ENCODE data around the gene RSPO4. TPM values are rescaled to one million over a fixed set of nuclear protein-coding genes. Genes with fewer than 3 reads are reported as not detected.

Gene RSPO4
- total RNA-seq, 2 donors from 2014 or later = not detected

DNA sequence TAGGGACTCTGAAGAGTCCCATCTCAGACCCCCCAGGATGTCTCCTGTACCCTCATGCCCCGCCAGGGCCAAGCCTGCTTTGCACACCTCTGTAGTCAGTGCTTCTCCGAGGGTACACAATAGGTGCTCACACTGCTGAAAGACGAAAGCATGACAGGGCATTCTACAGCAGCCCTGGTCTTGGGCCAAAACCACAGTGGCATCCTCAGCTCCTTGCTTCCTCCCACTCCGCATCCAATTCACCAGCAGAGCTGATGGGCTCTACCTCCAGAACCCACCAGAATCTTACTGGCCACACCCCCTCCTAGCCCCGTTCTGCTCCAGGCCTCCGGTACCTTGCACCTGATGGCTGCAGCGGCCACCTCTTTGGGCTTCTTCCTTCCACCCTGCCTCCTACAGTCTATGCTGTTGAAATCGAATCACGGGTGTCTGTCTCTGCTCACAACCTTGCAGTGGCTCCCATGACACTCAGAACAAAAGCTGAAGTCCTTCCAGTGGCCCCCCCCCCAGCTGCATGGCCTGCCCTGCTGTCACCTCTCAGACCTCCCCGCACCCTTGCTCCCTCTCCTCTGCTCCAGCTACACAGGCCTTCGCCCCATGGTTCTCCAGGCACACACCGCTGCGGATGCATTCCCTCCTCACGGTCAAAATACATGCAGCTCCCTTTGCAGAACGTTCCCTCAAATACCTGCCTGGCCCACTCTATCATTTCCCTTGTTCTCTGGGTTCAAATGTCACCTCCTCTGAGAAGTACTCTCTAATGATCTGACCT, 87.2 kb downstream of the RSPO4 start:
- Mint-ChIP-seq H3K36me3 (ENCODE audit: low read depth) (no peaks in the 10 kb centered on the region), H3K4me1 (peaks cover 10% of the 10 kb centered on the region), H3K27ac (no peak overlapping the region), H3K4me3 (no peak overlapping the region), H3K27me3 (peaks cover 64% of the 10 kb centered on the region)
- DNase-seq (no peak), ATAC-seq (no peak)
- H3K9me3 ChIP-seq (ENCODE audit: control insufficient read depth, low read length, poor library complexity, severe bottlenecking) = no peaks in the 10 kb centered on the region

- H3K27me3 Mint-ChIP-seq = peaks cover 54% of the 10 kb centered on the region
- ATAC-seq (no peak), DNase-seq (no peak)
- H3K4me1 Mint-ChIP-seq = peaks cover 10% of the 10 kb centered on the region
- H3K9me3 ChIP-seq (ENCODE audit: control insufficient read depth, low read length, poor library complexity, severe bottlenecking) = no peaks in the 10 kb centered on the region
- no peak overlapping the region for H3K27ac Mint-ChIP-seq
- H3K4me3 Mint-ChIP-seq = no peak overlapping the region
- H3K36me3 Mint-ChIP-seq (ENCODE audit: low read depth) = no peaks in the 10 kb centered on the region
Measured at GRCh38 chr20:913306-913849, 88.7 kb downstream of the RSPO4 start.

- no peak overlapping the region for H3K27ac Mint-ChIP-seq
- H3K4me3 Mint-ChIP-seq = no peak overlapping the region
- no peaks in the 10 kb centered on the region for H3K9me3 ChIP-seq (ENCODE audit: control insufficient read depth, low read length, poor library complexity, severe bottlenecking)
- no peak for ATAC-seq
- H3K36me3 Mint-ChIP-seq (ENCODE audit: low read depth) = no peaks in the 10 kb centered on the region
- no peak for DNase-seq
- peaks cover 52% of the 10 kb centered on the region for H3K27me3 Mint-ChIP-seq
- H3K4me1 Mint-ChIP-seq = peaks cover 10% of the 10 kb centered on the region
Measured at GRCh38 chr20:911882-912600, 90.1 kb downstream of the RSPO4 start.

DNA sequence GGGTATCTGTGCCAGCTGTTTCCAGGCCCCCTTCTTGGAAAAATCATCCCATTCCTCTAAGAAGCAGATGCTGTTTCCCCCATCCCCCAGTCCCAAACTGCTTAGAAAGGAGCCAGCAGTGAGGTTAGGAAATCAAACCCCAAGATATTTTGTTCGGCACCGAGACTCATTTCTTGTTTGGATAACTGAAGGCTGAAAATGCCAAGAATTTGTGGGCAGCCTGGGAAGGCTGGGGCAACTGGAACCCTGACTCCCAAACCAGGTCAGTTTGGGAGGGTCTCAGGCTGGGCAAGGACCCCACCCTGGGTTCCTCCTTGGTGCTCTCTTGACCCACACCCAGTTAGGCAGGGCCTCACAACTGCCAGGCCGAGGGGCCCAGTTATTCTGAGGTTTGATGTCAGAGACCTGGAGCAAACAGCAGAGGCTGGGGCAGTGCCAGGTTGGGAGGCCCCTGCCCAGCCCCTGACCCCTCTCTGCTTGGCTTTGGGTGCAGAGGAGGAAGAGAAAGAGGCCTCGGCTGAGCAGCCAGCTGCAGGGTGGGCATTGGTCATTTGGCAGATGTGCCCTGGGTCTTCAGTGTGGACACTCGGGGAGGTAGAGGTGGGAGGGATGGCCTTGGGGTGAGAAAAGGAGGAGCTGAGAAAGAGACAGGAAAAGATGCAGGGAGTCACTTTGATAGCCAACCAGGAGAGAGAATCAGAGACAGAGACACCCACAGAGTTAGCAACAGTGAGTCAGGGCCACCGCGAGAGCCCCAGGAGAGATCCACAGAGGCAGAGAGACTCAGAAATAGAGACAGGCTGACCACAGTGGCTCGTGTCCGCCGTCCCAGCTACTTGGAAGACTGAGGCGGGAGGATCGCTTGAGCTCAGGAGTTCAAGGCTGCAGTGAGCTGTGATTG, 91.0 kb downstream of the RSPO4 start:
- DNase-seq = no peak
- Mint-ChIP-seq H3K36me3 (ENCODE audit: low read depth) (peaks cover 2% of the 10 kb centered on the region), H3K27me3 (peaks cover 47% of the 10 kb centered on the region), H3K27ac (no peak overlapping the region), H3K4me1 (peaks cover 14% of the 10 kb centered on the region), H3K4me3 (no peak overlapping the region)
- ATAC-seq = no peak
- no peaks in the 10 kb centered on the region for H3K9me3 ChIP-seq (ENCODE audit: control insufficient read depth, low read length, poor library complexity, severe bottlenecking)

- peaks cover 12% of the 10 kb centered on the region for H3K4me1 Mint-ChIP-seq
- H3K4me3 Mint-ChIP-seq = no peak overlapping the region
- H3K36me3 Mint-ChIP-seq (ENCODE audit: low read depth) = peaks cover 2% of the 10 kb centered on the region
- peaks cover 39% of the 10 kb centered on the region for H3K27me3 Mint-ChIP-seq
- no peak overlapping the region for H3K27ac Mint-ChIP-seq
- H3K9me3 ChIP-seq (ENCODE audit: control insufficient read depth, low read length, poor library complexity, severe bottlenecking) = no peaks in the 10 kb centered on the region
- DNase-seq = no peak
- ATAC-seq = no peak
Measured at GRCh38 chr20:910132-910869, 91.8 kb downstream of the RSPO4 start.

DNA sequence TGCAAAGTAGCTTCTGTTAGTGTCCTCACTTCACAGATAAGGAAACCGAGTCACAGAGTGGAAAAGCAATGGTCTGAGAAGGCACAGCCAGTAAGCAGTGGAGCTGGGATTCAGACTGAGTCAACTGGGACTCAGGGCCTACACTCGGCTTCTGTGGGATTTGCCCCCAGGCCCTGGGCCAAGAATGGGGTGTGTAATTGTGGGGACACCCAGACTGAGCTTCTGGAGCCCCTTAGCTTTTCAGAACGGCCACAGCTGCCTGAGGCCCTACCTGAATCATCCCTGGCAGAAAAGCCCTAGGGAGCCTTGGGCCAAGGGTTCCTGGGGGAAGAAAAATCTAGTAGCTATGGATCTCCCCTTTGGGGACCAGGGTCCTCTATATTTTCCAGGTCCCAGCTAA, 92.5 kb downstream of the RSPO4 start:
- Mint-ChIP-seq H3K4me1 (peaks cover 12% of the 10 kb centered on the region), H3K4me3 (no peak overlapping the region), H3K27me3 (peaks cover 32% of the 10 kb centered on the region), H3K36me3 (ENCODE audit: low read depth) (peaks cover 2% of the 10 kb centered on the region), H3K27ac (no peak overlapping the region)
- H3K9me3 ChIP-seq (ENCODE audit: control insufficient read depth, low read length, poor library complexity, severe bottlenecking) = no peaks in the 10 kb centered on the region
- DNase-seq (no peak), ATAC-seq (no peak)

Other genes starting within 250 kb of the RSPO4 start
- gene SLC52A3, start 233.8 kb downstream of the RSPO4 start, total RNA-seq = not detected
- gene FAM110A, start 168.6 kb downstream of the RSPO4 start, total RNA-seq = 10 to 100 TPM; 14.1 to 35.1 TPM
- not detected for gene ANGPT4, start 86.0 kb downstream of the RSPO4 start, total RNA-seq
- gene PSMF1, start 116.3 kb upstream of the RSPO4 start, total RNA-seq = 100 to 1,000 TPM in 1 of 2 donors, 10 to 100 TPM in 1; 97.6 to 114 TPM
- gene TMEM74B, start 182.7 kb upstream of the RSPO4 start, total RNA-seq = under 1 TPM in 1 of 2 donors, not detected in 1; 0.32 TPM
- under 1 TPM; 0.22 to 0.68 TPM for gene C20orf202, start 201.1 kb upstream of the RSPO4 start, total RNA-seq
- not detected for gene RAD21L1, start 223.7 kb upstream of the RSPO4 start, total RNA-seq